ENCODE data around the gene RGS9. TPM values are rescaled to one million over a fixed set of nuclear protein-coding genes. Genes with fewer than 3 reads are reported as not detected.

The RGS9 gene
- total and polyA plus RNA-seq, 4 donors: 1.0 to 4.0 (median 2.1) TPM

GRCh38 chr17:65142247-65142646 is 5.1 kb downstream of the RGS9 start:
- no peak overlapping the region for H3K27ac ChIP-seq (ENCODE audit: low read depth in 1 of 2, low read length in 2 of 2)
- no peaks in the 10 kb centered on the region for H3K9me3 ChIP-seq (ENCODE audit: control insufficient read depth in 4 of 4, low read length in 3 of 4)
- WGBS: 86% methylated on average over 2 of the region's 2 CpGs
- H3K4me3 ChIP-seq (ENCODE audit: low read depth in 1 of 3, low read length in 3 of 3): no peak overlapping the region
- H3K9ac ChIP-seq (ENCODE audit: low read depth in 1 of 2, low read length in 2 of 2): no peak overlapping the region
- no peaks in the 10 kb centered on the region for H3K36me3 ChIP-seq (ENCODE audit: control insufficient read depth in 4 of 4, insufficient read depth in 3 of 4, low read depth in 1 of 4, low read length in 3 of 4)
- peaks cover 0 to 11% (median 7%) of the 10 kb centered on the region in 4 donors for H3K4me1 ChIP-seq (ENCODE audit: control insufficient read depth in 4 of 4, insufficient read depth in 4 of 4, low read length in 3 of 4)
- TF ChIP-seq JUND (IDR thresholded peaks at IDR 0.05): no peak
- no peak for TF ChIP-seq TAF1 (conservative IDR thresholded peaks at IDR 0.05)
- no peak for TF ChIP-seq ZBTB33 (IDR thresholded peaks at IDR 0.05)
- TF ChIP-seq MAX (IDR thresholded peaks at IDR 0.05): no peak
- TF ChIP-seq HNF4G (IDR thresholded peaks at IDR 0.05): no peak
- no peak for TF ChIP-seq REST (IDR thresholded peaks at IDR 0.05)
- no peak for TF ChIP-seq FOXA1 (IDR thresholded peaks at IDR 0.05)
- no peak for TF ChIP-seq GABPA (IDR thresholded peaks at IDR 0.05 in 1 of 2, conservative IDR thresholded peaks at IDR 0.05 in 1 of 2)
- TF ChIP-seq HNF4A (conservative IDR thresholded peaks at IDR 0.05): no peak
- no peak for TF ChIP-seq RXRA (IDR thresholded peaks at IDR 0.05)
- no peak for TF ChIP-seq EGR1 (IDR thresholded peaks at IDR 0.05; ENCODE audit: low read depth in 2 of 2)
- no peak for TF ChIP-seq SP1 (IDR thresholded peaks at IDR 0.05)
- no peak for TF ChIP-seq RAD21 (IDR thresholded peaks at IDR 0.05)
- no peaks in the 10 kb centered on the region for H3K27me3 ChIP-seq (ENCODE audit: control insufficient read depth in 4 of 4, insufficient read depth in 4 of 4, low read length in 3 of 4)
- no peak for DNase-seq (ENCODE audit: low spot score)

DNA sequence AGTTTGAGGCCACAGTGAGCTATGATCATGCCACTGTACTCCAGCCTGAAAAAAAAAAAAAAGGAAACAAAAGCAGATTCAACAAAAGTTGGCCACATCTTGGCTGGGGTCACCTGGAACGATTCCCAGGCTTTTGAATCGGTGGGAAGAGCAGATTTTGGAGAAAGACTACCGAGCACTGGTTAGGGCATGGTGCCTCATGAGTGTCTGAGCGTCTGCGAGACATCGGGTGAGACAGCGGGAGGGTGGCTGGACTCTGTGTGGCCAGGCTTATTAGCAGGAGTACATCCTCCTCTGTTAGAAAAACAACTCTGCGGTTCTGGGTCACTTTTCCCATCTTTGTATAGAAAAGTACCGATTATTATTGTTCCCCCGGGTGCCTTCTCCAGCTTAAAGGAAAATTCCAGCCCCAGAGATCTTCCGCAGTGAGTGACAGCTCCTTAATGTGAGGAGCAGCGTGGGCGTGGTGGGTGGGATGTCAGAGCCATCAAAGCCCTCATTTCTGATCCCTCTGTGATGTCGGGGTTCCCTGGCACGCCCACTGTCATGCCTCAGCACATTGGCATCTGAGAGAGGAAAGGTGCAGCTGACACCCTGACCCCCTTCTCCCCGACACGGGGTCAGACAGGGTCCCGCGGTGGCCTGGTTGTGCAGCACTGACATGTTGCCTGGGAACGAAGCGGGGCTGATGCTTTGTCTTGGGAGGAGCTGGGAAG is 6.9 kb downstream of the RGS9 start:
- Histone ChIP-seq H3K9me3 (ENCODE audit: control insufficient read depth in 4 of 4, low read length in 3 of 4) (no peaks in the 10 kb centered on the region), H3K4me1 (ENCODE audit: control insufficient read depth in 4 of 4, insufficient read depth in 4 of 4, low read length in 3 of 4) (peaks cover 0 to 7% (median 6%) of the 10 kb centered on the region in 4 donors), H3K27me3 (ENCODE audit: control insufficient read depth in 4 of 4, insufficient read depth in 4 of 4, low read length in 3 of 4) (no peaks in the 10 kb centered on the region), H3K4me3 (ENCODE audit: low read depth in 1 of 3, low read length in 3 of 3) (no peak overlapping the region), H3K27ac (ENCODE audit: low read depth in 1 of 2, low read length in 2 of 2) (no peak overlapping the region), H3K36me3 (ENCODE audit: control insufficient read depth in 4 of 4, insufficient read depth in 3 of 4, low read depth in 1 of 4, low read length in 3 of 4) (no peaks in the 10 kb centered on the region), H3K9ac (ENCODE audit: low read depth in 1 of 2, low read length in 2 of 2) (no peak overlapping the region)
- 73% methylated on average over 21 of the region's 21 CpGs for WGBS
- no peak for DNase-seq (ENCODE audit: low spot score)
- TF ChIP-seq JUND (IDR thresholded peaks at IDR 0.05) (no peak), RAD21 (IDR thresholded peaks at IDR 0.05) (no peak), SP1 (IDR thresholded peaks at IDR 0.05) (no peak), HNF4A (conservative IDR thresholded peaks at IDR 0.05) (no peak), EGR1 (IDR thresholded peaks at IDR 0.05; ENCODE audit: low read depth in 2 of 2) (no peak), ZBTB33 (IDR thresholded peaks at IDR 0.05) (no peak), FOXA2 (IDR thresholded peaks at IDR 0.05) (no peak), FOXA1 (IDR thresholded peaks at IDR 0.05) (no peak), RXRA (IDR thresholded peaks at IDR 0.05) (no peak), TAF1 (conservative IDR thresholded peaks at IDR 0.05) (no peak), MAX (IDR thresholded peaks at IDR 0.05) (no peak), NR2F2 (IDR thresholded peaks at IDR 0.05) (no peak), YY1 (IDR thresholded peaks at IDR 0.05) (no peak), REST (IDR thresholded peaks at IDR 0.05) (no peak)
- TF ChIP-seq, protein P1, sequence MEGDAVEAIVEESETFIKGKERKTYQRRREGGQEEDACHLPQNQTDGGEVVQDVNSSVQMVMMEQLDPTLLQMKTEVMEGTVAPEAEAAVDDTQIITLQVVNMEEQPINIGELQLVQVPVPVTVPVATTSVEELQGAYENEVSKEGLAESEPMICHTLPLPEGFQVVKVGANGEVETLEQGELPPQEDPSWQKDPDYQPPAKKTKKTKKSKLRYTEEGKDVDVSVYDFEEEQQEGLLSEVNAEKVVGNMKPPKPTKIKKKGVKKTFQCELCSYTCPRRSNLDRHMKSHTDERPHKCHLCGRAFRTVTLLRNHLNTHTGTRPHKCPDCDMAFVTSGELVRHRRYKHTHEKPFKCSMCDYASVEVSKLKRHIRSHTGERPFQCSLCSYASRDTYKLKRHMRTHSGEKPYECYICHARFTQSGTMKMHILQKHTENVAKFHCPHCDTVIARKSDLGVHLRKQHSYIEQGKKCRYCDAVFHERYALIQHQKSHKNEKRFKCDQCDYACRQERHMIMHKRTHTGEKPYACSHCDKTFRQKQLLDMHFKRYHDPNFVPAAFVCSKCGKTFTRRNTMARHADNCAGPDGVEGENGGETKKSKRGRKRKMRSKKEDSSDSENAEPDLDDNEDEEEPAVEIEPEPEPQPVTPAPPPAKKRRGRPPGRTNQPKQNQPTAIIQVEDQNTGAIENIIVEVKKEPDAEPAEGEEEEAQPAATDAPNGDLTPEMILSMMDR (IDR thresholded peaks at IDR 0.05; ENCODE audit: low read depth, low read length, missing input control): no peak

All from liver (tissue), 9 donors.